HCT116 (cell line): ENCODE results near the gene RET.

Source experiments
- ATF3 ChIP-seq: IDR thresholded peaks from 2 replicates; pipeline ENCODE4 v1.6.1; 2012
- CEBPB ChIP-seq: IDR thresholded peaks from 2 replicates; pipeline ENCODE4 v1.6.1; 2012; ENCODE audit warnings: low read depth
- EZH2 ChIP-seq: fragments of 200-600 bp; sonication (generic); IDR thresholded peaks from 2 replicates; pipeline ENCODE4 v1.6.1; 2017; ENCODE audit warnings: antibody characterized with exemption, mixed run types
- FOSL1 ChIP-seq: IDR thresholded peaks from 2 replicates; pipeline ENCODE4 v1.6.1; 2012; ENCODE audit warnings: low read depth
- POLR2A ChIP-seq: IDR thresholded peaks from 2 replicates; pipeline ENCODE4 v1.7.0; 2011; ENCODE audit warnings: borderline replicate concordance; ENCODE audit not compliant: insufficient read depth, insufficient read length; ENCODE audit errors: extremely low read depth
- POLR2AphosphoS5 ChIP-seq: IDR thresholded peaks from 2 replicates; pipeline ENCODE4 v1.6.1; 2011; ENCODE audit warnings: mild to moderate bottlenecking, low read depth, low read length, moderate library complexity
- RAD21 ChIP-seq: IDR thresholded peaks from 2 replicates; pipeline ENCODE4 v1.6.1; 2012; ENCODE audit warnings: low read depth, mild to moderate bottlenecking
- REST ChIP-seq: IDR thresholded peaks from 2 replicates; pipeline ENCODE4 v1.6.1; 2012; ENCODE audit warnings: low read depth
- SIN3A ChIP-seq: IDR thresholded peaks from 2 replicates; pipeline ENCODE4 v1.6.1; 2012; ENCODE audit warnings: low read depth
- SP1 ChIP-seq: IDR thresholded peaks from 2 replicates; pipeline ENCODE4 v1.6.1; 2012; ENCODE audit warnings: low read depth
- YY1 ChIP-seq: IDR thresholded peaks from 2 replicates; pipeline ENCODE4 v1.6.1; 2011; ENCODE audit warnings: low read length, low read depth, moderate library complexity, mild to moderate bottlenecking; ENCODE audit not compliant: insufficient replicate concordance; ENCODE audit errors: extremely low read depth
- ZBTB33 ChIP-seq: IDR thresholded peaks from 2 replicates; pipeline ENCODE4 v1.6.1; 2011; ENCODE audit warnings: mild to moderate bottlenecking, low read length, moderate library complexity; ENCODE audit not compliant: insufficient replicate concordance; ENCODE audit errors: extremely low read depth
- ZNF274 ChIP-seq: fragments of 200-500 bp; sonication (Bioruptor generic); IDR thresholded peaks from 2 replicates; pipeline ENCODE4 v1.6.1; 2014; ENCODE audit warnings: mild to moderate bottlenecking, low read depth, low read length, inconsistent platforms
- TF ChIP-seq, protein P1 (sequence below), 3 experiments: fragments of 200-600 bp in 1 of 3; sonication (generic) in 1 of 3; IDR thresholded peaks in 2 of 3; conservative IDR thresholded peaks in 1 of 3; 2 replicates each; pipeline ENCODE4 v1.5.1; 2012 to 2017; ENCODE audit warnings: low read depth in 2 of 3, low read length in 2 of 3, antibody characterized with exemption in 1 of 3, borderline replicate concordance in 1 of 3, control low read depth in 1 of 3, mild to moderate bottlenecking in 1 of 3, mixed read lengths in 1 of 3, mixed run types in 1 of 3, moderate library complexity in 1 of 3; ENCODE audit not compliant: insufficient read depth in 1 of 3

- TF ChIP-seq YY1 (no peak), ATF3 (no peak), POLR2AphosphoS5 (no peak), CEBPB (no peak), POLR2A (no peak), ZNF274 (no peak), EZH2 (no peak), RAD21 (no peak), SIN3A (no peak), FOSL1 (no peak), SP1 (no peak), REST (no peak), ZBTB33 (no peak)
- TF ChIP-seq, protein P1, sequence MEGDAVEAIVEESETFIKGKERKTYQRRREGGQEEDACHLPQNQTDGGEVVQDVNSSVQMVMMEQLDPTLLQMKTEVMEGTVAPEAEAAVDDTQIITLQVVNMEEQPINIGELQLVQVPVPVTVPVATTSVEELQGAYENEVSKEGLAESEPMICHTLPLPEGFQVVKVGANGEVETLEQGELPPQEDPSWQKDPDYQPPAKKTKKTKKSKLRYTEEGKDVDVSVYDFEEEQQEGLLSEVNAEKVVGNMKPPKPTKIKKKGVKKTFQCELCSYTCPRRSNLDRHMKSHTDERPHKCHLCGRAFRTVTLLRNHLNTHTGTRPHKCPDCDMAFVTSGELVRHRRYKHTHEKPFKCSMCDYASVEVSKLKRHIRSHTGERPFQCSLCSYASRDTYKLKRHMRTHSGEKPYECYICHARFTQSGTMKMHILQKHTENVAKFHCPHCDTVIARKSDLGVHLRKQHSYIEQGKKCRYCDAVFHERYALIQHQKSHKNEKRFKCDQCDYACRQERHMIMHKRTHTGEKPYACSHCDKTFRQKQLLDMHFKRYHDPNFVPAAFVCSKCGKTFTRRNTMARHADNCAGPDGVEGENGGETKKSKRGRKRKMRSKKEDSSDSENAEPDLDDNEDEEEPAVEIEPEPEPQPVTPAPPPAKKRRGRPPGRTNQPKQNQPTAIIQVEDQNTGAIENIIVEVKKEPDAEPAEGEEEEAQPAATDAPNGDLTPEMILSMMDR (IDR thresholded peaks at IDR 0.05 in 2 of 3, conservative IDR thresholded peaks at IDR 0.05 in 1 of 3; ENCODE audit: borderline replicate concordance in 1 of 3, insufficient read depth in 1 of 3, low read depth in 2 of 3, low read length in 2 of 3), result no peak
Observed at GRCh38 chr10:43079856-43080255, 3.0 kb downstream of the RET start.
